ENCODE data around the gene FMN2.

The FMN2 gene

DNA sequence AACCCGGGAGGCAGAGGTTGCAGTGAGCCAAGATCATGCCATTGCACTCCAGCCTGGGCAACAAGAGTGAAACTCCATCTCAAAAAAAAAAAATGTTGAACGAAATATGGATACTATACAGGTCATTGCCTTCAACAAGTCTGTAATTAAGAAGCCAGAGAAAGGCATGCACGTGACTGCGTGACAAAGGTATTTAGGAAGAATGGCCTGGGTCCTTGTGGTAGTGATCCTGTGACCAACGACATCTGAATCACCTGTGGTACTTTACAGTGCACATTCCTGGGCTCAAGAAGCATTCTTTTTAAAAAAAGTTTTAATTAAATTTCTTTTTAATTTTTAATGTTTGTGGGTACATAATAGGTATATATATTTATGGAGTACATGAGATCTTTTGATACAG, 405.3 kb downstream of the FMN2 start:
- no peak for DNase-seq (ENCODE audit: low spot score)

DNA sequence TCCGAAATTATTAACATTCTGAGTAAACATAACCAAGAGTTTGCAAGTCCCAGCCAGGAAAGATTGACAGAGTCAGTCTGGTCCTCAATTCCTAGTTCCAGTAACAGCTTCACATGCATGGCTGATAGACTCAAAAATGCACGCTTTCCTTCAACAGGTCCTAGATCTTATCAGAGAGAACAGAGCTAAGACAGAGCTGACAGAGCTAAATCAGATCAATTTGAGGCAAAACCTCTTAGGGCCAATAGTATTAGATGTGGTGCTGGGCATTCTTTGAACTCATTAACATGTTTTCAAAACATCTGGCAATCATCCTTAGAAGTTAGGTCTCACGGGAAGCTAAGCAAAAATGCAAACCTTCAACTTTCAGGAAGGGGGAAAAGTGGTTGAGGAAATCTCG, 406.2 kb downstream of the FMN2 start:
- DNase-seq (ENCODE audit: low spot score), result no peak
- TF ChIP-seq, protein P1, sequence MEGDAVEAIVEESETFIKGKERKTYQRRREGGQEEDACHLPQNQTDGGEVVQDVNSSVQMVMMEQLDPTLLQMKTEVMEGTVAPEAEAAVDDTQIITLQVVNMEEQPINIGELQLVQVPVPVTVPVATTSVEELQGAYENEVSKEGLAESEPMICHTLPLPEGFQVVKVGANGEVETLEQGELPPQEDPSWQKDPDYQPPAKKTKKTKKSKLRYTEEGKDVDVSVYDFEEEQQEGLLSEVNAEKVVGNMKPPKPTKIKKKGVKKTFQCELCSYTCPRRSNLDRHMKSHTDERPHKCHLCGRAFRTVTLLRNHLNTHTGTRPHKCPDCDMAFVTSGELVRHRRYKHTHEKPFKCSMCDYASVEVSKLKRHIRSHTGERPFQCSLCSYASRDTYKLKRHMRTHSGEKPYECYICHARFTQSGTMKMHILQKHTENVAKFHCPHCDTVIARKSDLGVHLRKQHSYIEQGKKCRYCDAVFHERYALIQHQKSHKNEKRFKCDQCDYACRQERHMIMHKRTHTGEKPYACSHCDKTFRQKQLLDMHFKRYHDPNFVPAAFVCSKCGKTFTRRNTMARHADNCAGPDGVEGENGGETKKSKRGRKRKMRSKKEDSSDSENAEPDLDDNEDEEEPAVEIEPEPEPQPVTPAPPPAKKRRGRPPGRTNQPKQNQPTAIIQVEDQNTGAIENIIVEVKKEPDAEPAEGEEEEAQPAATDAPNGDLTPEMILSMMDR (IDR thresholded peaks at IDR 0.05; ENCODE audit: extremely low read depth, insufficient read depth, missing control alignments), result no peak
- in situ Hi-C loops (cut with MboI; ENCODE audit: low pct_unique_long_range_greater_than_20kb, low sequenced_read_pairs, unreplicated experiment), result no loop called here

More for the DNA sequence above, 405.3 kb downstream of the FMN2 start:
- TF ChIP-seq, protein P1 (IDR thresholded peaks at IDR 0.05; ENCODE audit: extremely low read depth, insufficient read depth, missing control alignments), result no peak
- in situ Hi-C loops (cut with MboI; ENCODE audit: low pct_unique_long_range_greater_than_20kb, low sequenced_read_pairs, unreplicated experiment), result no loop called here

DNA sequence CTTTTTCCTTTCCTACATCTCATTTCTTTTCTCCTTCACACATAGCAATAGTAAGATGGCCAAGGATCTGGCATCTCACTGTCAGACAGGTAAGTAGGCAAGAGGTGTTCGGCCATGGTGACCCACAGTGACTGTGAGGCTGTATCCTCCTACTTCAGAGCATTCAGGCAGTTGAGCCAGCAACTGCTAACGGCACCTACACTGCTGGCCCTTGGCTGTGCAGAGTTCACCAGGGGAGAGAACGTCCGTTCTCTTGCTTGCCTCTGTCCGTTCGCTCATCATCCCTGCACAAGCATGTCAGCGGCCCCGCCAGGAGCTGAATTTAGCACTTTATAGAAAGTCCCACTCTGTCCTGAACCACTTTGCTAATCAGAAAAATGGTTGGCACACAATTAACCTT, 406.7 kb downstream of the FMN2 start:
- DNase-seq (ENCODE audit: low spot score), result no peak
- in situ Hi-C loops (cut with MboI; ENCODE audit: low pct_unique_long_range_greater_than_20kb, low sequenced_read_pairs, unreplicated experiment), result no loop called here
- TF ChIP-seq, protein P1 (IDR thresholded peaks at IDR 0.05; ENCODE audit: extremely low read depth, insufficient read depth, missing control alignments), result no peak

DNA sequence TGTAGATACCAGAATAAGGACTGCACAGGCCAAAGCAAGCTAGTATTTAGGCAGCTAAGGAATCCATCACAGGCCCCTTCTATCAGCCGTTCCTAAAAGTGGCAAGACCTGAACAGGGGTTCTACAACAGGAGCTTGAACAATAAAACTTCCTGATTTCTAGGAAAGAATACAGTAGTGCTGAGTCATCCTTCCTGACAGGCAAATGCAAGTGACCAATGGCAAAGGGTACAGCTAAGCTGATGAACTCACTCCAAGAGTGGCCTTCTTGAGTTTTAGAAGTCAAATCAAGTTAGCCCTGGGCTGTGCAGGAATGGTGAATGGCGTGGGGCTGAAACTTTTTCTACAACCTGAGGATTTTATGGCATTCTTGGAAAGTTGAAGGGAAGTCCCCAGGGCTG, 407.3 kb downstream of the FMN2 start:
- TF ChIP-seq, protein P1 (IDR thresholded peaks at IDR 0.05; ENCODE audit: extremely low read depth, insufficient read depth, missing control alignments), result no peak
- DNase-seq (ENCODE audit: low spot score), result no peak
- in situ Hi-C loops (cut with MboI; ENCODE audit: low pct_unique_long_range_greater_than_20kb, low sequenced_read_pairs, unreplicated experiment), result no loop called here

DNA sequence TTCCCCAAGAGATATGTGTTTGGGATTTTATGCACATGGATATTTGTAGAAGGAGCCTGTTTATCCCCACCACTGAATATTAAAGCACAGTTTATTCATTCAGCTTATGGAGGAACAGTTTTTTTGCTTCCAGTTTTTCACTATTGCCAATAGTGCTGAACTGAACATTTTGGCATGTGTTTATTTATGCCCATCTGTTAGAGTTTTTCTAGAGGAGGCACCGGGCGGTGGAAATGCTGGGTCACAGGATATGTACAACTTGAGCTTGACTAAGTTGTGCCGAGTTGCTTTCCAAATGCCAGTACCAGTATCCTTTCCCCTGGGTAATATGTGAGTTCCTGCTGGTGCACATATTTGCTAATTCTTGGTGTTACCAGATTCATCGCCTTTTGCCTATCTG, 409.0 kb downstream of the FMN2 start:
- no peak for DNase-seq (ENCODE audit: low spot score)
- TF ChIP-seq, protein P1 (IDR thresholded peaks at IDR 0.05; ENCODE audit: extremely low read depth, insufficient read depth, missing control alignments), result no peak
- in situ Hi-C loops (cut with MboI; ENCODE audit: low pct_unique_long_range_greater_than_20kb, low sequenced_read_pairs, unreplicated experiment), result no loop called here

DNA sequence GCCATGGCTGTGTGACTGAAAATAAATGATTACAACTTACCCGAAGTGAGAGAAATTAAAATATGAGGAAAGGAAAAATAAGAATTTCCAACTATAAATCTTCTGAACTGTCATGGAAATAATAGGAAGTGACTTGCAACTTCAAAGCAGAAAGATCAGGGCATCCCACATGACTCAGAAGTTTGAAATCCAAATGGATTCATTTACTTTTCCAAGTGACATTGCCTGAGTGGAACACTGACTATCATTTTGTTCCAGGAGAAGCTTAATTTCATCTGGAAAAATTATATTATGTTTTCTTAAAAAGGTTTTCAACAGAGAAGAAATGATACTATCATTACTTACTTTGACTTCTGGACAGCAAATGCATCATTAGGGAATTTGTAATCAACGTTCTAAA, 409.4 kb downstream of the FMN2 start:
- in situ Hi-C loops (cut with MboI; ENCODE audit: low pct_unique_long_range_greater_than_20kb, low sequenced_read_pairs, unreplicated experiment), result no loop called here
- TF ChIP-seq, protein P1 (IDR thresholded peaks at IDR 0.05; ENCODE audit: extremely low read depth, insufficient read depth, missing control alignments), result no peak
- no peak for DNase-seq (ENCODE audit: low spot score)

DNA sequence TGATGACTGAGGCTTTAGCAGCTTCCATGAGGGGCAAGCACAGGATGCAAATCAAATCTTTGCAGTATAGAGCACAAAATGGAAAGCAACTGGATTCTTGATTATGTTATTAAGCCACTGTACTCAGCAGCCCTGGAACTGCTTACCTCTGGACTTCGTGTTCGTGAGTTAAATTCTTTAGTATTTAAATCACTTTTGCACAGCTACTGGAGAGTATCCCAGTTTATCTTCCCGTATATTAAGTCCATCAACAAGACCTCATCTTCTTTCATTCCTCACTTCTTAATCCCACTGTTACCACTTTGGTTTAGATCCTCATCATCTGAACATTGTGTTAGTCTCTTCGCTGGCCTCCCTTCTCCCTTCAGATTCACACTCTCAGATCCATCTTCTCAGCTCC, 411.4 kb downstream of the FMN2 start:
- TF ChIP-seq, protein P1 (IDR thresholded peaks at IDR 0.05; ENCODE audit: extremely low read depth, insufficient read depth, missing control alignments), result no peak
- no peak for DNase-seq (ENCODE audit: low spot score)
- in situ Hi-C loops (cut with MboI; ENCODE audit: low pct_unique_long_range_greater_than_20kb, low sequenced_read_pairs, unreplicated experiment), result no loop called here
